ENCODE data around the gene WBP1. TPM values are rescaled to one million over a fixed set of nuclear protein-coding genes. Genes with fewer than 3 reads are reported as not detected.

The WBP1 gene
- 100 to 1,000 TPM; 121 to 122 TPM for total RNA-seq
- 10 to 100 TPM; 32.4 to 38.3 (median 34.2) TPM for polyA plus RNA-seq
- total RNA-seq, result 11.2 to 30.2 (median 19.9) reads per million in 6 experiments

DNA sequence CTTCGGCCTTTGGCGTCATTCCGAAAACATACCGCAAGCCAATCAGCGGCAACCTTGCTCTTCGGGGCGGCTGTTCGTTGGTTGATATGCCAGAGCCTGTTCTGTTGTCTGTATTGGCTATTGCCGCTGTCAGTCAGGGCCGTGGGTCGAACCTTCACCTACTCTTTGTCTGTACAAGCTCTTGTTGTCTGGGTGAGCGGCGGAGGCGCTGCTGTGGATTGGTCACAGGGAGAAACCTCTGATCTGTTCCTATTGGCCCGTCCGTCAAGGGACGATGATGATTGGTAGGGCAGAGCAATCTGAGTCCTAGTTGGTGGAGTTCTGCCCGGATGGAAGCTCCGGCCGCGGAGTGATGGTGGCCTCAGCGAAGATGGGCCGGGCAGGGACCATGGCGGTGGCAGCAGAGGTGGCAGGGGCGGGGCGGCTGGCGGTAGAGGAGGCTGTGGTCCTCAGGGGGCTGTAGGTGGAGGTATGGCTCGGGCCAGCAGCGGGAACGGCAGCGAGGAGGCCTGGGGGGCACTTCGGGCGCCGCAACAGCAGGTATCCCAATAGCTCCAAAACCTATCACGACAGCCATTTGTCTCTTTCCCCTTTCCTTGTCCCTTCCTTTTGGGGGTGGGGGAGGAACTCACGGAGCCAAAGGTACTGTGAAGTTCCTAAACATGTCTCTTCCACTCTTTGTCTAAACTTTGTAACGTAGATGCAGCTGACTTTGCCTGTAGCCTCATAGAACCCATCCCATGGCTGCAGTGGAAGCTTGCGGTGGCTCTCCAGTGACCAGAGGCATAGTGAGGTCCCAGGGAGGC lies at the start of gene WBP1:
WBP1 (plus strand) TSS at position 307 of the 806 bp plus-strand sequence; CDS start at position 472, 165 bp downstream.
- POLR2A ChIA-PET, result interaction anchor here (0.5 to 9.8 kb wide), 28 partner anchors 10 to 1225 kb away, joined by 3 to 172 read pairs (median 4); partner anchors contain the start of genes AUP1, C2orf81, CCDC142 and CCT7
- peaks cover 42 to 73% (median 60%) of the 10 kb centered on the region in 4 donors for H3K4me1 Mint-ChIP-seq
- peaks cover 0 to 2% (median 0%) of the 10 kb centered on the region in 5 donors for H3K27me3 Mint-ChIP-seq
- H3K4me3 Mint-ChIP-seq, result peak within 1 kb of the TSS; percentile 91 to 100 (median 98)
- peaks cover 0 to 20% (median 0%) of the 10 kb centered on the region in 3 donors for H3K36me3 Mint-ChIP-seq
- no peaks in the 10 kb centered on the region for H3K9me3 Mint-ChIP-seq
- ATAC-seq (peak; percentile 83 to 84), DNase-seq (peak; percentile 90 to 100 (median 100))
- peak within 1 kb of the TSS; percentile 94 to 100 (median 100) for H3K27ac Mint-ChIP-seq

DNA sequence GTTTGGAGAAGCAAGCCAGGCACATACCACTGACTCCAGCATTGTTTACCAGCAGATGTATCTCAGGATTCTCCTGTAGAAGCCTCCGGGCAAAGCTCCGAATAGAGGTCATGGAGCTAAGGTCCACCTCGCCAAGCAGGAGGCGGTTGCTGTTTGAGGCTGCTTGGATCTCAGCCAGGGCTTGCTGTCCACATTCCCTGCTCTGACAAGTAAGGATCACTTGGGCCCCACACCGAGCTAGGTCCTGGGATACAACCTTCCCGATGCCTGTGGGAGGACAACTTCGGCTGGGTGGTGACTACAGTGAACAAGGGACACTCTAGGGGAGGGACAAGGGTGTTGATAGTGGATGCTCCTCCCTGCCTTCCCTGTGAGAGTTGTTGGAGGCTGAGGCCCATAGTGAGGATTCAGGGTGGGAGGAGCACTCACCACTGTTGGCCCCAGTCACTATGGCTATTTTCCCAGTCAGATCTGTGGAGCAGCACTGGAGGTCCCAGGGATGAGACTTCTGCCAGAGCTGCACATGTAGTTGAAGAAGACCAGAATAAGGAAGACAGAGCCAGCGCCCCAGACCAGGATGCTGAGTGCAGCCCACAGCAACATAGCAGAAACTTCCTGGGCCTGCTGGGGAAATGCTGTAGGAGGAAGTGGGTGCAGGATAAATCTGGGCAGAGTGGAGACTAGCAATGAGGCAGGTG lies 45.1 kb upstream of the WBP1 start:
- no peak for ATAC-seq
- Mint-ChIP-seq H3K4me1 (peaks cover 6 to 27% (median 22%) of the 10 kb centered on the region in 4 donors), H3K9me3 (no peaks in the 10 kb centered on the region), H3K4me3 (peak overlapping the region in 7 of 10 donors; percentile 26 to 76 (median 64)), H3K36me3 (no peaks in the 10 kb centered on the region), H3K27me3 (peaks cover 0 to 8% (median 4%) of the 10 kb centered on the region in 5 donors), H3K27ac (peak overlapping the region in 6 of 10 donors; percentile 13 to 89 (median 40))
- DNase-seq, result no peak
- POLR2A ChIA-PET, result interaction anchor here (1.1 kb wide), 1 partner anchor 22 kb away, joined by 3 read pairs; no protein-coding TSS in a partner anchor

DNA sequence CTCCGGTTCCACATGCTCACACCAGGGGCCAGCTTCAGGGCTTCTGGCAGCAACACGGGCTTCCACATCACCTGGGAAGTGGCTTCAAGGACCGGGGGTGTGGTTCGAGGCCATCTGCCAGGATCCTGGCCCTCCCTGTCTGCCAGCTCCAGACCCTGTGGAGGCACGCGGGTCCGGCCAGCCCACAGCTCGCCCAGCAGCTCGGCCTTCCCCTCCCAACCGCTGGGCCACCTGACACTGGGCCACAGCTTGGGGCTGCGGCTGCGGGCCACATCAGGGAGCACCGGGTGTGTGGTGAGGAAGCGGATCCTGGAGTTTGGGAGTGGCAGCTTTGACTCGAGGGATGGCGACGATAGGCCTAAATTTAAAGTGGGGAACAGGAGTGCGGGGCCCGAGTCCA lies 43.8 kb upstream of the WBP1 start:
- POLR2A ChIA-PET, result interaction anchor here (1.0 to 3.6 kb wide), 3 partner anchors 44 to 236 kb away, joined by 3 to 15 read pairs (median 4); partner anchors contain the start of genes MOB1A and WBP1
- no peaks in the 10 kb centered on the region for H3K27me3 Mint-ChIP-seq

DNA sequence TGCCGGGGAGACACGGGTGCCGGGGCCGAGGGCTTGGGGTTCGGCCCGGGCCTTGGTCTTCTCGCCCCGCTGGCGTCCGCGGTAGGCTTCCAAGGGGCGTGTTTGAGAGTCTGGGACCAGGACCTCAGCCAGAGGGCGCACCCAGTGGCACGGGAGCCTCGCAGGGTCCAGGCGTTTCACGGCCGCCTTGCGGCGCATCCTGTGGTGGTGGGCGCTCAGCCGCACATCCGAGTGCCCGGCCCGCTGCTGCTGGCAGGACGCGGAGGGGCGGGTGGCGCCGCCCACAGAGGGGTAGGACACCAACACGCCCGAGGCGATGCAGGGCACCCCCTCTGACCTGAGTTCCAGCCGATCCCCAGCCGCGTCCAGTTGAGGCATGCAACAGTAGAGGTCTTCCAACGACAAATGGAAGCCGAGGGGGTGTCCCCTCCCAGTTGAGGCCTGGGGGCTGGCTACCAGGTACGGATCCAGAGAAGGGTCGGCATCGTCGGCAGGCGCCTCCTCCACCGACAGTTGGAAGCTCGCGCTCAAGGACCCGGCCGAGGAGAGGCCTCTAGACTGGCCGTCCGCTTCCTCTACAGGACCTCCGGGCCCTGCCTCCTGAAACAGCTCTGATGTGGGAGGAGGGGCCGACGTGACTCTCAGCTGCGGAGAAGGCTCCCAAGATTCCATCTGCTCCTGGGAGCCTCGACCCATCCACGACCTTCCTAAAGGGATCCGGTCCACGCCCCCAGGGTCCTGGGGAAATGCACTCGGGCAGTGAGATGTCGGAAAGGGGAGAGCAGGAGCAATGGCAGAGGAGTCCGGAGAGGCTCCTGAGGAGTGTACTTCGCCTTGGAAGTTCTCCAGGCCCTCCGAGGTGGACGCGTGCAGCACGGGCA lies 43.1 kb upstream of the WBP1 start:
- H3K27ac Mint-ChIP-seq, result peak overlapping the region in 5 of 10 donors; percentile 21 to 76 (median 57)
- no peaks in the 10 kb centered on the region for H3K36me3 Mint-ChIP-seq
- POLR2A ChIA-PET, result interaction anchor here (1.0 to 3.6 kb wide), 4 partner anchors 10 to 236 kb away, joined by 3 to 15 read pairs (median 4); partner anchors contain the start of genes MOB1A and WBP1
- DNase-seq, result peak in 5 of 10 donors; percentile 16 to 65 (median 32)
- peak; percentile 45 to 75 for ATAC-seq
- H3K27me3 Mint-ChIP-seq, result no peaks in the 10 kb centered on the region
- H3K9me3 Mint-ChIP-seq, result no peaks in the 10 kb centered on the region
- peak overlapping the region; percentile 55 to 84 (median 75) for H3K4me3 Mint-ChIP-seq
- H3K4me1 Mint-ChIP-seq, result peaks cover 9 to 37% (median 26%) of the 10 kb centered on the region in 4 donors

More for the DNA sequence above, 43.8 kb upstream of the WBP1 start:
- Mint-ChIP-seq H3K4me3 (peak overlapping the region; percentile 36 to 84 (median 70)), H3K36me3 (no peaks in the 10 kb centered on the region), H3K9me3 (no peaks in the 10 kb centered on the region), H3K4me1 (peaks cover 6 to 30% (median 23%) of the 10 kb centered on the region in 4 donors), H3K27ac (peak overlapping the region in 2 of 10 donors; percentile 72 to 77)
- peak in 1 of 10 donors; percentile 63 for DNase-seq
- no peak for ATAC-seq

DNA sequence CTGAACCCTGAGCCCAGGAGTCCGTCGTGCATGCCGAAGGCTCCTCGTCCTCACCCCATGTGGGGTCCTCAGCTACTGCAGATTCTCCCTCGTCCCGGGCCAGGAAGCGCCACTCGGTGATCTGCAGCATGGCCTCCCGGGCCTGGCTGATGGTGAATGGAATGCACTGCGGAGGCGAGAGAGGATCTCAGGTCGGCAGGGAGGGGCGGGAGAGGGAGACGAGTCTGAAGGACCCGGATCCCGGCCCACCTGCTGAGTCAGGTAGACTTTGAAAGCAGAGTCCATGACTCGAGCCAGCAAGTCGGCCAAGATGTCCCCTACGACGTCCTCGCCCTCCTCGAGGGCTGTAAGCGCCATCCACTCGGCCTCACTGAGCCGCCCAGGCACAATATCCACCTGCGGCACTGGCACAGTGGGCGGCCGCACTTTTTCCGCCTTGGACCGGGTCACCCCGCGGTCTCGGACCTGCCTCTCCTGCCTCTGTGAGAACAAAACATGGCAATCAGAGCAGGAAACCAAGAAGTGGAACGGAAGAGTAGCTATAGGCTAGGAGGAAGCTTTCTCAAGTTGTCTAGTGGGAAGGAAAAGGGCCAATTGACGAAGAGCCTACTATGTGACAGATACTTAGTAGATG lies 42.4 kb upstream of the WBP1 start:
- DNase-seq, result peak in 2 of 10 donors; percentile 23 to 65
- H3K27me3 Mint-ChIP-seq, result no peaks in the 10 kb centered on the region
- H3K27ac Mint-ChIP-seq, result peak overlapping the region in 9 of 10 donors; percentile 2 to 88 (median 76)
- peak in 1 of 2 donors; percentile 34 for ATAC-seq
- H3K4me3 Mint-ChIP-seq, result peak overlapping the region; percentile 55 to 84 (median 75)
- H3K36me3 Mint-ChIP-seq, result no peaks in the 10 kb centered on the region
- H3K4me1 Mint-ChIP-seq, result peaks cover 13 to 43% (median 32%) of the 10 kb centered on the region in 4 donors
- no peaks in the 10 kb centered on the region for H3K9me3 Mint-ChIP-seq
- POLR2A ChIA-PET, result interaction anchor here (1.0 to 3.6 kb wide), 3 partner anchors 9 to 237 kb away, joined by 3 to 15 read pairs (median 3); partner anchors contain the start of genes MOB1A and WBP1

DNA sequence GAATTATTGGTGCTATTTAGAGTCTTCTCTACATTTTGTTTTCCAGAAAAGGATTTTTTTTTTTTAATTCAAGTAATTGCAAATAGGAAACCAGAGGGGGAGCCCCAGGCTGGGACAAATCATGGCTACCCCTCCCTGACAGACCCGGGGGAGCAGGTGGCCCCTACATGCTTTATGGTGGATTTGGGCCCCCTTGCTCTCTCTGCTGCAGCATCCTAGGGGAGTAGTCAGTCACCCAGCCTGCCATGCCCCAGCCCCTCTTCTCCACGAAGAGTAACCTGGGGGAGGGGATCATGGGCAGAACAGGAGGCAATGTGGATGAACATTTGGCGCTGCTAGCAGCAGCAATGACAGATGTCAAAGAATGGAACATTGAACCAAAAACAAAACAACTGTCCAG lies 41.5 kb upstream of the WBP1 start:
- peak in 1 of 10 donors; percentile 18 for DNase-seq
- Mint-ChIP-seq H3K27me3 (no peaks in the 10 kb centered on the region), H3K4me3 (peak overlapping the region in 2 of 10 donors; percentile 12 to 76)

DNA sequence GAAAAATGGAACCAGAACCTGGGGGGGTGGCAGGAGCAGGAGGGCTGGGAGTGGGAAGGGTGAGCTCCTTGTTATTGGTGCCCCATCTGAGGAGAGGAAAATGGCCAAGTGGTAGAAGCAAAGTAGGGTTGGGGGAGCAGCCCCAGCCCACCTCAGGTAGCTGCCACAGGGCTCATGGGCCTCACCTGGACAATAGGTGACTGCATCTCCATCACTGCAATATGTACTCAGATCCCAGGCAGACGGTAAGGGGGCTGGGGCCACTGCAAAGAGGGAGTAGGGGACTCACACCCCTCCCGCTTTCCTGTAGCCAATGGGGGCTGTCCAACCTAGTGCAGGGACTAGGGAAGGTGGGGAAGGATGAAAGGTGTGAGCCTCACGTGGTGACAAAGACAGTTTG lies 41.0 kb upstream of the WBP1 start:
- Mint-ChIP-seq H3K27me3 (no peaks in the 10 kb centered on the region), H3K36me3 (no peaks in the 10 kb centered on the region), H3K4me3 (peak overlapping the region in 1 of 10 donors; percentile 76), H3K4me1 (peaks cover 19 to 53% (median 41%) of the 10 kb centered on the region in 4 donors), H3K27ac (peak overlapping the region in 5 of 10 donors; percentile 13 to 85 (median 33)), H3K9me3 (no peaks in the 10 kb centered on the region)
- POLR2A ChIA-PET, result interaction anchor here (3.6 kb wide), 1 partner anchor 41 kb away, joined by 15 read pairs; the partner anchor contains the start of gene WBP1
- DNase-seq (no peak), ATAC-seq (no peak)

More for the DNA sequence above, 41.5 kb upstream of the WBP1 start:
- Mint-ChIP-seq H3K27ac (peak overlapping the region in 5 of 10 donors; percentile 13 to 85 (median 26)), H3K4me1 (peaks cover 16 to 49% (median 37%) of the 10 kb centered on the region in 4 donors), H3K9me3 (no peaks in the 10 kb centered on the region), H3K36me3 (no peaks in the 10 kb centered on the region)
- ATAC-seq, result no peak
- POLR2A ChIA-PET, result interaction anchor here (3.6 kb wide), 1 partner anchor 41 kb away, joined by 15 read pairs; the partner anchor contains the start of gene WBP1

DNA sequence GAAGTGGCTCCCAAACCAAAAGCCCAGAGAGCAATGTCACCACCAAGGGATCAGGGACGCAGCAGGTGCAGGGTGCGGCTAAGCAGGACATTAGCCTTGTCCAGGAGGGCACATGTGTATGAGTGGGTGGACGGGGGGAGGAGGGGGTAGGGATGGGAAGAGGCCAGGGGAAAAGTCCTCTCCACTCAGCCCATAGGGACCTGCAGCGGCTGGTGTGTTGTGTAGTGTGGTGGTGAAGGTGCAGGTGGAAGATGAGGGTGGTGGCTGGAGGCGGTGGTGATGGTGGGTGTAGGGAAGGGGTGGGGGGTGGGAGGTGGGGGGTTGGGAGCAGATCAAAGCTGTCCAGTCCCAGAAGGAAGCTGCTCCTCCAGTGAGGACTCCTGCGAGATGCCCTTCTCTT lies 40.5 kb upstream of the WBP1 start:
- DNase-seq (no peak), ATAC-seq (no peak)
- POLR2A ChIA-PET, result no interaction called here
- H3K27me3 Mint-ChIP-seq, result no peaks in the 10 kb centered on the region
- H3K4me3 Mint-ChIP-seq, result no peak overlapping the region
- H3K36me3 Mint-ChIP-seq, result no peaks in the 10 kb centered on the region
- H3K4me1 Mint-ChIP-seq, result peaks cover 18 to 56% (median 45%) of the 10 kb centered on the region in 4 donors
- H3K27ac Mint-ChIP-seq, result peak overlapping the region in 1 of 10 donors; percentile 29
- H3K9me3 Mint-ChIP-seq, result no peaks in the 10 kb centered on the region

DNA sequence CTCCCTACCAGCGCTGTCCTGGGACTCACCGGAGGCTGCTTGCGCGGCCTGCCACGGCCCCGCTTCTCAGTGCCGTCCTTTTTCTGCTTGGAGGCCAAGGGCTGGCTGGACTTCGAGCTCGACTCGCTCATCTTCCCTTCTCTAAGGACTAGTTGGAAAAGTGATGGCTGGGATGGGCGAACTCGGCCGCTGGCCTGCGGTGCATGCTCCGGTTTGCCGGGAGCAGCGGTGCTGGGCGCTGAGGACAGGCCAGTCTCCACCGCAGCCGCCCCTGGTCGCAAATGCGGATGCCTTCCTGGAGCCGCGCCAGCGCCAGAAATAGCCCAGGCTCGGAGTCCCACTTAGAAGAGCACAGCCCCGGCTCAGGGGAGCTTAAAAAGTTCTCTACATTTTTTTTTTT lies 39.9 kb upstream of the WBP1 start:
- Mint-ChIP-seq H3K4me3 (no peak overlapping the region), H3K27me3 (no peaks in the 10 kb centered on the region), H3K9me3 (no peaks in the 10 kb centered on the region), H3K36me3 (no peaks in the 10 kb centered on the region), H3K4me1 (peaks cover 19 to 56% (median 45%) of the 10 kb centered on the region in 4 donors), H3K27ac (peak overlapping the region in 3 of 10 donors; percentile 25 to 60 (median 29))
- POLR2A ChIA-PET, result no interaction called here
- DNase-seq (peak in 1 of 10 donors; percentile 59), ATAC-seq (no peak)

DNA sequence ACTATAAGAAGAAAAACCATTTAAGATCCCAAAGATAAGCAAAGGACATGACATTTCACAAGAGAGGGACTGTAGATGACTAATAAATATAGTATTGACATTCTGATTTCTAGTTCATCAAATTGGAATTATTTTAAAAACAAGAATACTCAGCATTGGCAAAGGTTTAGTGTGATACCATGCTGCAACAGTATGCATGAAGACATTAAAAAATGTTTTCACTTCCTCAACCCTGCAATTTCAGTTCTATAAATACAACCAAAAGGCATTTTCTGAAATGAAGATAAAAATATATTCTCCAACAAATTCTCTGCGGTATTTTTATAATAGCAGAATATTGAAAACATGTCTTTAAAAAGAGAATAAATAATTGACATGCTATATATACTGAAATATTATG lies 38.9 kb upstream of the WBP1 start:
- H3K4me3 Mint-ChIP-seq, result no peak overlapping the region
- peaks cover 0 to under 1% (median 0%) of the 10 kb centered on the region in 3 donors for H3K36me3 Mint-ChIP-seq
- POLR2A ChIA-PET, result no interaction called here
- H3K4me1 Mint-ChIP-seq, result peaks cover 18 to 49% (median 37%) of the 10 kb centered on the region in 4 donors
- ATAC-seq (no peak), DNase-seq (no peak)
- no peaks in the 10 kb centered on the region for H3K9me3 Mint-ChIP-seq
- peak overlapping the region in 5 of 10 donors; percentile 95 to 100 (median 100) for H3K27ac Mint-ChIP-seq
- no peaks in the 10 kb centered on the region for H3K27me3 Mint-ChIP-seq

DNA sequence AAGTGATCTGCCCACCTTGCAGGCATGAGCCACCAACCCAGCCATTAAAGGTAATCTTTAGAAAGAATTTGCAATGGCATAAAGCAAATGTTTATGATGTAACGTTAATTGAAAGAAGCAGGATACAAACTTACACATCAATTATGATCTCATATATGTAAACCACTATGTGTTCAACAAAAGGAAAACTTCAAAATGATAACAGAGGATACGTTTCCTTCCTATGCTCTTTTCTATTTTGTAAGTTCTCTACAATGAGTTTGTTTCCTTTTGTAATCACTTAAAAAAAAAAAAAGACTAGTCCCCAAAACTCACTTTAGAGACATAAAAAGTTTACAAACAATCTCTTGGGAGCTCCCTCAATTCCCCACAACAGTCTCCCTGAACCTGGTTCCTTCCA lies 38.2 kb upstream of the WBP1 start:
- no peaks in the 10 kb centered on the region for H3K9me3 Mint-ChIP-seq
- peak overlapping the region; percentile 55 to 100 (median 88) for H3K4me3 Mint-ChIP-seq
- POLR2A ChIA-PET, result interaction anchor here (0.7 to 2.7 kb wide), 4 partner anchors 29 to 80 kb away, joined by 4 to 20 read pairs (median 6); partner anchors contain the start of genes CCDC142 and TTC31
- peak overlapping the region; percentile 93 to 100 (median 99) for H3K27ac Mint-ChIP-seq
- peaks cover 18 to 49% (median 33%) of the 10 kb centered on the region in 4 donors for H3K4me1 Mint-ChIP-seq
- H3K27me3 Mint-ChIP-seq, result no peaks in the 10 kb centered on the region
- ATAC-seq (no peak), DNase-seq (peak in 2 of 10 donors; percentile 40 to 55)
- peaks cover 0 to 2% (median 0%) of the 10 kb centered on the region in 3 donors for H3K36me3 Mint-ChIP-seq

Data from naive thymus-derived CD8-positive, alpha-beta T cell (primary cell).